Measurements from ENCODE around the gene CTNND1.
"Not testable (repeated sequence)": the region's sequence is repeated elsewhere in the genome, so short reads cannot be mapped to it uniquely, and the experiment has no call there.

The CTNND1 gene

GRCh38 chr11:57791321-57792059 lies 29.9 kb downstream of the CTNND1 start:
- DNase-seq (ENCODE audit: low read depth in 2 of 2), result no peak

- DNase-seq (ENCODE audit: low read depth in 2 of 2), result peak; percentile 55 to 56
Measured at GRCh38 chr11:57792060-57792541, 30.5 kb downstream of the CTNND1 start.

GRCh38 chr11:57792870-57793269 lies 31.3 kb downstream of the CTNND1 start:
- no peak for DNase-seq (ENCODE audit: low read depth in 2 of 2)

GRCh38 chr11:57793351-57794115 lies 31.9 kb downstream of the CTNND1 start:
- DNase-seq (ENCODE audit: low read depth in 2 of 2), result no peak

GRCh38 chr11:57798905-57799559 lies 37.4 kb downstream of the CTNND1 start:
- no peak for DNase-seq (ENCODE audit: low read depth in 2 of 2)

GRCh38 chr11:57800444-57801182 lies 39.0 kb downstream of the CTNND1 start:
- DNase-seq (ENCODE audit: low read depth in 2 of 2), result no peak

- no peak for DNase-seq (ENCODE audit: low read depth in 2 of 2)
Measured at GRCh38 chr11:57801183-57801485, 39.5 kb downstream of the CTNND1 start.

GRCh38 chr11:57802411-57802810 lies 40.8 kb downstream of the CTNND1 start:
- DNase-seq (ENCODE audit: low read depth in 2 of 2), result no peak

GRCh38 chr11:57804466-57804865 lies 42.9 kb downstream of the CTNND1 start:
- no peak for DNase-seq (ENCODE audit: low read depth in 2 of 2)

- DNase-seq (ENCODE audit: low read depth in 2 of 2), result no peak
Measured at GRCh38 chr11:57805780-57806179, 44.2 kb downstream of the CTNND1 start.

GRCh38 chr11:57812634-57813033 lies 51.0 kb downstream of the CTNND1 start:
- DNase-seq (ENCODE audit: low read depth in 2 of 2), result no peak

GRCh38 chr11:57815476-57815875 lies 53.9 kb downstream of the CTNND1 start:
- DNase-seq (ENCODE audit: low read depth in 2 of 2), result no peak

- DNase-seq (ENCODE audit: low read depth in 2 of 2), result no peak
Measured at GRCh38 chr11:57815877-57816276, 54.3 kb downstream of the CTNND1 start.

- DNase-seq (ENCODE audit: low read depth in 2 of 2), result no peak
Measured at GRCh38 chr11:57818812-57819211, 57.2 kb downstream of the CTNND1 start.

- DNase-seq (ENCODE audit: low read depth in 2 of 2), result no peak
Measured at GRCh38 chr11:57819252-57819979, 57.8 kb downstream of the CTNND1 start.

GRCh38 chr11:57823859-57824258 lies 62.3 kb downstream of the CTNND1 start:
- no peak for DNase-seq (ENCODE audit: low read depth in 2 of 2)

GRCh38 chr11:57834852-57835251 lies 73.2 kb downstream of the CTNND1 start:
- no peak for DNase-seq (ENCODE audit: low read depth in 2 of 2)

- DNase-seq (ENCODE audit: low read depth in 2 of 2), result not testable (repeated sequence)
Measured at GRCh38 chr11:57838609-57839008, 77.0 kb downstream of the CTNND1 start.

- no peak for DNase-seq (ENCODE audit: low read depth in 2 of 2)
Measured at GRCh38 chr11:57842873-57843272, 81.3 kb downstream of the CTNND1 start.

- no peak for DNase-seq (ENCODE audit: low read depth in 2 of 2)
Measured at GRCh38 chr11:57867966-57868365, 106.4 kb downstream of the CTNND1 start.

- no peak for DNase-seq (ENCODE audit: low read depth in 2 of 2)
Measured at GRCh38 chr11:57868491-57868890, 106.9 kb downstream of the CTNND1 start.
